Measurements from ENCODE around the gene ABHD11.
"Not testable (repeated sequence)": the region's sequence is repeated elsewhere in the genome, so short reads cannot be mapped to it uniquely, and the experiment has no call there.

The ABHD11 gene

GRCh38 chr7:73738612-73739386 is at the start of gene ABHD11:
Gene ABHD11, minus strand, starts transcription at chr7:73738802. Its CDS starts 32 bp downstream, at chr7:73738770.
- DNase-seq, result peak; percentile 97 to 99

- not testable (repeated sequence) for DNase-seq
Observed at GRCh38 chr7:73787786-73788048, 49.1 kb upstream of the ABHD11 start.

GRCh38 chr7:73786588-73786987 is 48.0 kb upstream of the ABHD11 start:
- no peak for DNase-seq

- DNase-seq, result no peak
Observed at GRCh38 chr7:73779517-73779916, 40.9 kb upstream of the ABHD11 start.

GRCh38 chr7:73778801-73779389 is 40.3 kb upstream of the ABHD11 start:
- DNase-seq, result no peak

GRCh38 chr7:73774923-73775322 is 36.3 kb upstream of the ABHD11 start:
- DNase-seq, result no peak

GRCh38 chr7:73773700-73774517 is 35.3 kb upstream of the ABHD11 start:
- DNase-seq, result no peak

- no peak for DNase-seq
Observed at GRCh38 chr7:73770860-73771670, 32.5 kb upstream of the ABHD11 start.

- no peak for DNase-seq
Observed at GRCh38 chr7:73770002-73770859, 31.6 kb upstream of the ABHD11 start, which contains the start of gene CLDN3. Gene CLDN3, minus strand, starts transcription at chr7:73770270. Its CDS starts 221 bp downstream, at chr7:73770049.

- DNase-seq, result no peak
Observed at GRCh38 chr7:73769481-73770001, 30.9 kb upstream of the ABHD11 start.

- DNase-seq, result no peak
Observed at GRCh38 chr7:73768641-73769480, 30.3 kb upstream of the ABHD11 start.

GRCh38 chr7:73766556-73767229 is 28.1 kb upstream of the ABHD11 start:
- DNase-seq, result no peak

- no peak for DNase-seq
Observed at GRCh38 chr7:73762659-73762999, 24.0 kb upstream of the ABHD11 start.

- no peak for DNase-seq
Observed at GRCh38 chr7:73761854-73762658, 23.5 kb upstream of the ABHD11 start.

GRCh38 chr7:73758581-73759138 is 20.1 kb upstream of the ABHD11 start:
- DNase-seq, result no peak

- no peak for DNase-seq
Observed at GRCh38 chr7:73749931-73750776, 11.6 kb upstream of the ABHD11 start.

- DNase-seq, result no peak
Observed at GRCh38 chr7:73746378-73746777, 7.8 kb upstream of the ABHD11 start.
